Stimulated activated CD8-positive, alpha-beta memory T cell treated with anti-CD3 and anti-CD28 coated beads, Interleukin-4, amount 100 ng/mL, for 4 hours (primary cell): ENCODE measurements around the gene GALNT15.

ENCODE experiments used
- DNase-seq, 2 donors: peaks; one replicate each; pipeline ENCODE4 v3.0.0-alpha.2; 2020; ENCODE audit warnings: low read depth in 2 of 2, low spot score in 1 of 2

The GALNT15 gene

GRCh38 chr3:16186565-16186964 lies 12.1 kb downstream of the GALNT15 start:
- no peak for DNase-seq

- DNase-seq = no peak
Measured at GRCh38 chr3:16187213-16187790, 12.8 kb downstream of the GALNT15 start.

GRCh38 chr3:16188071-16188470 lies 13.6 kb downstream of the GALNT15 start:
- no peak for DNase-seq

GRCh38 chr3:16189201-16189600 lies 14.7 kb downstream of the GALNT15 start:
- DNase-seq = no peak

- DNase-seq = no peak
Measured at GRCh38 chr3:16190704-16191103, 16.2 kb downstream of the GALNT15 start.

- DNase-seq = no peak
Measured at GRCh38 chr3:16191591-16191990, 17.1 kb downstream of the GALNT15 start.

- no peak for DNase-seq
Measured at GRCh38 chr3:16192176-16192811, 17.8 kb downstream of the GALNT15 start.

- DNase-seq = no peak
Measured at GRCh38 chr3:16198427-16198826, 23.9 kb downstream of the GALNT15 start.

- DNase-seq = no peak
Measured at GRCh38 chr3:16199769-16200168, 25.3 kb downstream of the GALNT15 start.

- DNase-seq = no peak
Measured at GRCh38 chr3:16200411-16200810, 25.9 kb downstream of the GALNT15 start.

- no peak for DNase-seq
Measured at GRCh38 chr3:16203031-16203430, 28.6 kb downstream of the GALNT15 start.

GRCh38 chr3:16203671-16204629 lies 29.5 kb downstream of the GALNT15 start:
- DNase-seq = no peak

GRCh38 chr3:16204751-16205150 lies 30.3 kb downstream of the GALNT15 start:
- no peak for DNase-seq

GRCh38 chr3:16205156-16205870 lies 30.8 kb downstream of the GALNT15 start:
- DNase-seq = no peak

GRCh38 chr3:16207031-16207430 lies 32.6 kb downstream of the GALNT15 start:
- DNase-seq = no peak

GRCh38 chr3:16211176-16211904 lies 36.9 kb downstream of the GALNT15 start:
- DNase-seq = no peak

GRCh38 chr3:16214366-16214765 lies 39.9 kb downstream of the GALNT15 start:
- DNase-seq = no peak

- DNase-seq = no peak
Measured at GRCh38 chr3:16216373-16216935, 42.0 kb downstream of the GALNT15 start.

GRCh38 chr3:16219777-16220176 lies 45.3 kb downstream of the GALNT15 start:
- no peak for DNase-seq

GRCh38 chr3:16221990-16222389 lies 47.5 kb downstream of the GALNT15 start:
- DNase-seq = no peak
